GM21515 (cell line): Measurements from ENCODE around the gene MMP13.
A peak's percentile ranks its signal among the peaks of the same experiment; 100 is the strongest.
"Not testable (repeated sequence)": the region's sequence is repeated elsewhere in the genome, so short reads cannot be mapped to it uniquely, and the experiment has no call there.

Experiments
- ATAC-seq: cut with Tn5 transposase; IDR thresholded peaks from one replicate; pipeline ENCODE4 v1.9.1; 2021; ENCODE audit not compliant: unreplicated experiment

The MMP13 gene

GRCh38 chr11:102955624-102956023, at the start of gene MMP13:
Gene MMP13 (minus strand): TSS chr11:102955732. CDS start chr11:102955705, 27 bp downstream.
- ATAC-seq = no peak

GRCh38 chr11:103004234-103004633, 48.7 kb upstream of the MMP13 start:
- ATAC-seq = not testable (repeated sequence)

- ATAC-seq = no peak
Measured at GRCh38 chr11:102994105-102994504, 38.6 kb upstream of the MMP13 start.

GRCh38 chr11:102991776-102992175, 36.2 kb upstream of the MMP13 start:
- no peak for ATAC-seq

GRCh38 chr11:102990145-102990544, 34.6 kb upstream of the MMP13 start:
- no peak for ATAC-seq

- ATAC-seq = no peak
Measured at GRCh38 chr11:102989379-102990047, 34.0 kb upstream of the MMP13 start.

GRCh38 chr11:102986815-102987214, 31.3 kb upstream of the MMP13 start:
- no peak for ATAC-seq

- ATAC-seq = no peak
Measured at GRCh38 chr11:102985850-102986249, 30.3 kb upstream of the MMP13 start.

- ATAC-seq = no peak
Measured at GRCh38 chr11:102983486-102983885, 28.0 kb upstream of the MMP13 start.

GRCh38 chr11:102981324-102981910, 25.9 kb upstream of the MMP13 start:
- peak; percentile 75 for ATAC-seq

- ATAC-seq = no peak
Measured at GRCh38 chr11:102974552-102975280, 19.2 kb upstream of the MMP13 start.

GRCh38 chr11:102973698-102974097, 18.2 kb upstream of the MMP13 start:
- ATAC-seq = not testable (repeated sequence)

- no peak for ATAC-seq
Measured at GRCh38 chr11:102972853-102973252, 17.3 kb upstream of the MMP13 start.

GRCh38 chr11:102971766-102972165, 16.2 kb upstream of the MMP13 start:
- ATAC-seq = no peak

GRCh38 chr11:102967497-102967896, 12.0 kb upstream of the MMP13 start:
- no peak for ATAC-seq

GRCh38 chr11:102966011-102966410, 10.5 kb upstream of the MMP13 start:
- ATAC-seq = no peak

- no peak for ATAC-seq
Measured at GRCh38 chr11:102964867-102965266, 9.3 kb upstream of the MMP13 start.

- ATAC-seq = no peak
Measured at GRCh38 chr11:102957953-102958352, 2.4 kb upstream of the MMP13 start.

- ATAC-seq = no peak
Measured at GRCh38 chr11:102950622-102951081, 4.9 kb downstream of the MMP13 start.

- no peak for ATAC-seq
Measured at GRCh38 chr11:102946237-102946636, 9.3 kb downstream of the MMP13 start.

GRCh38 chr11:102940714-102941588, 14.6 kb downstream of the MMP13 start:
- peak; percentile 85 for ATAC-seq
